ENCODE data around the gene NLGN1.

- TF ChIP-seq CTCF (IDR thresholded peaks at IDR 0.05), result no peak
- no peak for TF ChIP-seq REST (IDR thresholded peaks at IDR 0.05; ENCODE audit: insufficient read depth in 1 of 2, low read depth in 2 of 2, low read length in 1 of 2)
Observed at GRCh38 chr3:174223626-174224025, 826.1 kb downstream of the NLGN1 start.

All from Panc1 (cell line).